ENCODE measurements around the gene NHLRC2.

The NHLRC2 gene

GRCh38 chr10:113893570-113893969 is 39.1 kb downstream of the NHLRC2 start:
- Histone ChIP-seq H3K23ac (ENCODE audit: low read depth, low read length, poor library complexity) (no peak overlapping the region), H2BK120ac (ENCODE audit: low read depth, low read length) (no peak overlapping the region), H2AK5ac (ENCODE audit: low read depth, low read length) (no peak overlapping the region), H3K27ac (replicated peaks; ENCODE audit: low read length) (no peak overlapping the region), H3K27me3 (ENCODE audit: control insufficient read depth in 3 of 3, insufficient read depth in 3 of 3, low read depth in 1 of 3, low read length in 3 of 3) (no peaks in the 10 kb centered on the region), H3K79me1 (ENCODE audit: low read depth, low read length) (no peaks in the 10 kb centered on the region), H2BK5ac (ENCODE audit: low read length) (no peak overlapping the region), H3K18ac (ENCODE audit: low read length) (no peak overlapping the region), H3K36me3 (replicated peaks in 1 of 2; ENCODE audit: control insufficient read depth in 2 of 2, insufficient read depth in 2 of 2, low read length in 2 of 2) (peaks cover 4 to 83% of the 10 kb centered on the region in 2 donors), H2BK15ac (ENCODE audit: low read length) (no peak overlapping the region), H4K91ac (ENCODE audit: low read depth, low read length, poor library complexity) (no peak overlapping the region), H2BK12ac (ENCODE audit: low read length) (no peak overlapping the region), H3K4me2 (ENCODE audit: insufficient read depth, low read length, poor library complexity, severe bottlenecking) (no peak overlapping the region), H3K4me3 (ENCODE audit: low read length in 2 of 2) (no peak overlapping the region), H3K9ac (ENCODE audit: low read depth, low read length, poor library complexity) (no peak overlapping the region), H3K9me3 (replicated peaks in 1 of 2; ENCODE audit: control insufficient read depth in 2 of 2, insufficient read depth in 1 of 2, low read depth in 1 of 2, low read length in 2 of 2) (peaks cover 0 to 19% of the 10 kb centered on the region in 2 donors), H2AFZ (ENCODE audit: low read length) (no peak overlapping the region), H3K4ac (ENCODE audit: low read length) (no peak overlapping the region), H3K4me1 (ENCODE audit: control insufficient read depth in 2 of 2, insufficient read depth in 1 of 2, low read depth in 1 of 2, low read length in 2 of 2) (no peaks in the 10 kb centered on the region), H3K14ac (ENCODE audit: low read length) (no peak overlapping the region), H4K8ac (ENCODE audit: low read depth, low read length) (no peak overlapping the region)
- no peak for DNase-seq (ENCODE audit: low spot score)
- WGBS, 2 donors (ENCODE audit: extremely low coverage in 2 of 2, insufficient read length in 2 of 2, insufficient replicate concordance in 1 of 2): no CpG with 5 or more reads among the region's 2 CpGs

GRCh38 chr10:113894581-113894980 is 40.1 kb downstream of the NHLRC2 start:
- H3K9me3 ChIP-seq (replicated peaks in 1 of 2; ENCODE audit: control insufficient read depth in 2 of 2, insufficient read depth in 1 of 2, low read depth in 1 of 2, low read length in 2 of 2): peaks cover 0 to 13% of the 10 kb centered on the region in 2 donors
- no peaks in the 10 kb centered on the region for H3K27me3 ChIP-seq (ENCODE audit: control insufficient read depth in 3 of 3, insufficient read depth in 3 of 3, low read depth in 1 of 3, low read length in 3 of 3)
- no peak overlapping the region for H4K8ac ChIP-seq (ENCODE audit: low read depth, low read length)
- H3K27ac ChIP-seq (replicated peaks; ENCODE audit: low read length): no peak overlapping the region
- H3K4me3 ChIP-seq (ENCODE audit: low read length in 2 of 2): no peak overlapping the region
- peaks cover 4 to 84% of the 10 kb centered on the region in 2 donors for H3K36me3 ChIP-seq (replicated peaks in 1 of 2; ENCODE audit: control insufficient read depth in 2 of 2, insufficient read depth in 2 of 2, low read length in 2 of 2)
- no peak overlapping the region for H2AK5ac ChIP-seq (ENCODE audit: low read depth, low read length)
- no peak overlapping the region for H2BK5ac ChIP-seq (ENCODE audit: low read length)
- H2BK15ac ChIP-seq (ENCODE audit: low read length): no peak overlapping the region
- no peak overlapping the region for H2BK120ac ChIP-seq (ENCODE audit: low read depth, low read length)
- H3K79me1 ChIP-seq (ENCODE audit: low read depth, low read length): peaks cover 2% of the 10 kb centered on the region
- no peak for DNase-seq (ENCODE audit: low spot score)
- no peak overlapping the region for H2BK12ac ChIP-seq (ENCODE audit: low read length)
- no peak overlapping the region for H3K14ac ChIP-seq (ENCODE audit: low read length)
- H3K9ac ChIP-seq (ENCODE audit: low read depth, low read length, poor library complexity): no peak overlapping the region
- no peaks in the 10 kb centered on the region for H3K4me1 ChIP-seq (ENCODE audit: control insufficient read depth in 2 of 2, insufficient read depth in 1 of 2, low read depth in 1 of 2, low read length in 2 of 2)
- H3K23ac ChIP-seq (ENCODE audit: low read depth, low read length, poor library complexity): no peak overlapping the region
- no peak overlapping the region for H2AFZ ChIP-seq (ENCODE audit: low read length)
- H4K91ac ChIP-seq (ENCODE audit: low read depth, low read length, poor library complexity): no peak overlapping the region
- WGBS, 2 donors (ENCODE audit: extremely low coverage in 2 of 2, insufficient read length in 2 of 2, insufficient replicate concordance in 1 of 2): no CpG with 5 or more reads among the region's 1 CpG
- H3K4ac ChIP-seq (ENCODE audit: low read length): no peak overlapping the region
- H3K4me2 ChIP-seq (ENCODE audit: insufficient read depth, low read length, poor library complexity, severe bottlenecking): no peak overlapping the region
- no peak overlapping the region for H3K18ac ChIP-seq (ENCODE audit: low read length)

- H2BK5ac ChIP-seq (ENCODE audit: low read length): no peak overlapping the region
- no peak overlapping the region for H4K91ac ChIP-seq (ENCODE audit: low read depth, low read length, poor library complexity)
- no peak overlapping the region for H2BK120ac ChIP-seq (ENCODE audit: low read depth, low read length)
- no peak overlapping the region for H3K4ac ChIP-seq (ENCODE audit: low read length)
- H2BK12ac ChIP-seq (ENCODE audit: low read length): no peak overlapping the region
- no peak overlapping the region for H3K4me3 ChIP-seq (ENCODE audit: low read length in 2 of 2)
- no peaks in the 10 kb centered on the region for H3K27me3 ChIP-seq (ENCODE audit: control insufficient read depth in 3 of 3, insufficient read depth in 3 of 3, low read depth in 1 of 3, low read length in 3 of 3)
- no peak overlapping the region for H3K18ac ChIP-seq (ENCODE audit: low read length)
- H3K9me3 ChIP-seq (replicated peaks in 1 of 2; ENCODE audit: control insufficient read depth in 2 of 2, insufficient read depth in 1 of 2, low read depth in 1 of 2, low read length in 2 of 2): peaks cover 0 to 8% of the 10 kb centered on the region in 2 donors
- no peak overlapping the region for H3K27ac ChIP-seq (replicated peaks; ENCODE audit: low read length)
- H2AFZ ChIP-seq (ENCODE audit: low read length): no peak overlapping the region
- H3K36me3 ChIP-seq (replicated peaks in 1 of 2; ENCODE audit: control insufficient read depth in 2 of 2, insufficient read depth in 2 of 2, low read length in 2 of 2): peaks cover 4 to 84% of the 10 kb centered on the region in 2 donors
- no peak overlapping the region for H2BK15ac ChIP-seq (ENCODE audit: low read length)
- no peak overlapping the region for H3K9ac ChIP-seq (ENCODE audit: low read depth, low read length, poor library complexity)
- H3K79me1 ChIP-seq (ENCODE audit: low read depth, low read length): peaks cover 2% of the 10 kb centered on the region
- H3K23ac ChIP-seq (ENCODE audit: low read depth, low read length, poor library complexity): no peak overlapping the region
- no peak overlapping the region for H2AK5ac ChIP-seq (ENCODE audit: low read depth, low read length)
- H3K4me2 ChIP-seq (ENCODE audit: insufficient read depth, low read length, poor library complexity, severe bottlenecking): no peak overlapping the region
- H3K14ac ChIP-seq (ENCODE audit: low read length): no peak overlapping the region
- DNase-seq (ENCODE audit: low spot score): no peak
- no peaks in the 10 kb centered on the region for H3K4me1 ChIP-seq (ENCODE audit: control insufficient read depth in 2 of 2, insufficient read depth in 1 of 2, low read depth in 1 of 2, low read length in 2 of 2)
- H4K8ac ChIP-seq (ENCODE audit: low read depth, low read length): no peak overlapping the region
These were observed 40.6 kb downstream of the NHLRC2 start for GRCh38 chr10:113895018-113895417.

- Histone ChIP-seq H3K4me1 (ENCODE audit: control insufficient read depth in 2 of 2, insufficient read depth in 1 of 2, low read depth in 1 of 2, low read length in 2 of 2) (no peaks in the 10 kb centered on the region), H3K4me3 (ENCODE audit: low read length in 2 of 2) (no peak overlapping the region), H3K79me1 (ENCODE audit: low read depth, low read length) (peaks cover 2% of the 10 kb centered on the region), H3K4me2 (ENCODE audit: insufficient read depth, low read length, poor library complexity, severe bottlenecking) (no peak overlapping the region), H3K9ac (ENCODE audit: low read depth, low read length, poor library complexity) (no peak overlapping the region), H4K91ac (ENCODE audit: low read depth, low read length, poor library complexity) (no peak overlapping the region), H3K27ac (replicated peaks; ENCODE audit: low read length) (no peak overlapping the region), H3K4ac (ENCODE audit: low read length) (no peak overlapping the region), H3K18ac (ENCODE audit: low read length) (no peak overlapping the region), H3K23ac (ENCODE audit: low read depth, low read length, poor library complexity) (no peak overlapping the region), H4K8ac (ENCODE audit: low read depth, low read length) (no peak overlapping the region), H2BK12ac (ENCODE audit: low read length) (no peak overlapping the region), H2BK120ac (ENCODE audit: low read depth, low read length) (no peak overlapping the region), H3K36me3 (replicated peaks in 1 of 2; ENCODE audit: control insufficient read depth in 2 of 2, insufficient read depth in 2 of 2, low read length in 2 of 2) (peaks cover 9 to 85% of the 10 kb centered on the region in 2 donors), H3K27me3 (ENCODE audit: control insufficient read depth in 3 of 3, insufficient read depth in 3 of 3, low read depth in 1 of 3, low read length in 3 of 3) (no peaks in the 10 kb centered on the region), H2BK5ac (ENCODE audit: low read length) (no peak overlapping the region), H2AFZ (ENCODE audit: low read length) (no peak overlapping the region), H3K14ac (ENCODE audit: low read length) (no peak overlapping the region), H3K9me3 (replicated peaks in 1 of 2; ENCODE audit: control insufficient read depth in 2 of 2, insufficient read depth in 1 of 2, low read depth in 1 of 2, low read length in 2 of 2) (no peaks in the 10 kb centered on the region), H2BK15ac (ENCODE audit: low read length) (no peak overlapping the region), H2AK5ac (ENCODE audit: low read depth, low read length) (no peak overlapping the region)
- DNase-seq (ENCODE audit: low spot score): no peak
- WGBS, 2 donors (ENCODE audit: extremely low coverage in 2 of 2, insufficient read length in 2 of 2, insufficient replicate concordance in 1 of 2): no CpG with 5 or more reads among the region's 6 CpGs
These were observed 43.5 kb downstream of the NHLRC2 start for GRCh38 chr10:113897693-113898618.
